ENCODE measurements around the gene PTH2. TPM values are rescaled to one million over a fixed set of nuclear protein-coding genes. Genes with fewer than 3 reads are reported as not detected.

PTH2 gene
- total RNA-seq, 1 experiment from 2014 or later, result not detected

DNA sequence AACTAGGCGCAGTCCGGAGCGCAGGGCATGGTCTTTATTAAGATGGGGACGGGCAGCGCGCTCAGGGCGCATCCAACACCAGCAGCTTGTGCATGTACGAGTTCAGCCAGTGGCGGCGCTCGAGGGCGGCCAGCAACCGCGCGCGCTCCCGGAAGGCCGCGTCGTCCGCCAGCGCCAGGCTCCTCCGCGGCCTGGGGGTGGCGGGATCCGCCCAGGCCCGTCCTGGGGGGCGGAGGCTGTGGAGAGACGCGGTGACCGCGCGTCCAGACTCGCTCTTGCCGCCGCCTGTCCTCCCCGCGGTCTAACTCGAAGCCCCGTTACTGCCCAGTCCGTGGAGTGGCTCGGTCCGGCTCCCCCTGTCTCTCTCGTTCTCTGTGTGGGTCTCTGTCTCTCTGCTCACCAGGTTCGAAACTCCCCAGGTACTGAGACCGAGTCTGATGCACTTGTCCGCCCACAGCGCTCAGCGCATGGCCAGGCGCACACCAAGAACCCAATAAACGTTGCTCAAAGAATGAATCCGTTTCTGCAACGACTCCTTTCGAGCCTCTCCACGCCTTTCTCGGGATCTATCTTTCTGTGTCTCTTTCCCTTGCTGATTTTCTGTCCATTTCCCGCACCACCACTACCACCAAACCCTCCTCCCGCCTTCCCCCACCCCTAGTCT, 702 bp downstream of the PTH2 start:
- intact Hi-C loops (cut with micrococcal nuclease; ENCODE audit: unreplicated experiment), result no loop called here
- TF ChIP-seq EZH2 (IDR thresholded peaks at IDR 0.05; ENCODE audit: low read depth) (no peak), CTCF (conservative IDR thresholded peaks at IDR 0.05) (no peak)
- Histone ChIP-seq H3K9me3 (ENCODE audit: insufficient read depth, low read depth) (no peaks in the 10 kb centered on the region), H3K4me3 (no peak overlapping the region), H3K4me2 (no peak overlapping the region), H3K4me1 (replicated peaks; ENCODE audit: insufficient read depth) (no peaks in the 10 kb centered on the region), H2AFZ (no peak overlapping the region), H3K27ac (no peak overlapping the region), H3K27me3 (ENCODE audit: insufficient read depth, low read depth) (peaks cover 98% of the 10 kb centered on the region), H3K79me2 (ENCODE audit: low read depth) (no peaks in the 10 kb centered on the region), H3K36me3 (ENCODE audit: low read depth) (no peaks in the 10 kb centered on the region), H3F3A (ENCODE audit: insufficient read depth, low read depth) (no peaks in the 10 kb centered on the region), H3K9me2 (ENCODE audit: insufficient read depth) (no peaks in the 10 kb centered on the region), H4K20me1 (ENCODE audit: insufficient read depth) (no peaks in the 10 kb centered on the region)
- no peak for DNase-seq
- ChIA-PET CTCF (no interaction called here), POLR2A (ENCODE audit: unreplicated experiment) (no interaction called here)
- BruUV-seq (replicated peaks), result no TSS peak

GRCh38 chr19:49421878-49422202, 1.4 kb downstream of the PTH2 start:
- intact Hi-C loops (cut with micrococcal nuclease; ENCODE audit: unreplicated experiment), result no loop called here
- no peak overlapping the region for H3K4me2 ChIP-seq
- H3K36me3 ChIP-seq (ENCODE audit: low read depth), result no peaks in the 10 kb centered on the region
- no peaks in the 10 kb centered on the region for H3K4me1 ChIP-seq (replicated peaks; ENCODE audit: insufficient read depth)
- no peaks in the 10 kb centered on the region for H3K9me3 ChIP-seq (ENCODE audit: insufficient read depth, low read depth)
- H3K79me2 ChIP-seq (ENCODE audit: low read depth), result no peaks in the 10 kb centered on the region
- no TSS peak for BruUV-seq (replicated peaks)
- no peak overlapping the region for H3K27ac ChIP-seq
- DNase-seq, result no peak
- no peak for TF ChIP-seq CTCF (conservative IDR thresholded peaks at IDR 0.05)
- no peak for TF ChIP-seq EZH2 (IDR thresholded peaks at IDR 0.05; ENCODE audit: low read depth)
- no peak overlapping the region for H3K4me3 ChIP-seq
- no peaks in the 10 kb centered on the region for H3K9me2 ChIP-seq (ENCODE audit: insufficient read depth)
- no peaks in the 10 kb centered on the region for H3F3A ChIP-seq (ENCODE audit: insufficient read depth, low read depth)
- peaks cover 98% of the 10 kb centered on the region for H3K27me3 ChIP-seq (ENCODE audit: insufficient read depth, low read depth)
- no peak overlapping the region for H2AFZ ChIP-seq
- ChIA-PET CTCF (no interaction called here), POLR2A (ENCODE audit: unreplicated experiment) (no interaction called here)
- no peaks in the 10 kb centered on the region for H4K20me1 ChIP-seq (ENCODE audit: insufficient read depth)

DNA sequence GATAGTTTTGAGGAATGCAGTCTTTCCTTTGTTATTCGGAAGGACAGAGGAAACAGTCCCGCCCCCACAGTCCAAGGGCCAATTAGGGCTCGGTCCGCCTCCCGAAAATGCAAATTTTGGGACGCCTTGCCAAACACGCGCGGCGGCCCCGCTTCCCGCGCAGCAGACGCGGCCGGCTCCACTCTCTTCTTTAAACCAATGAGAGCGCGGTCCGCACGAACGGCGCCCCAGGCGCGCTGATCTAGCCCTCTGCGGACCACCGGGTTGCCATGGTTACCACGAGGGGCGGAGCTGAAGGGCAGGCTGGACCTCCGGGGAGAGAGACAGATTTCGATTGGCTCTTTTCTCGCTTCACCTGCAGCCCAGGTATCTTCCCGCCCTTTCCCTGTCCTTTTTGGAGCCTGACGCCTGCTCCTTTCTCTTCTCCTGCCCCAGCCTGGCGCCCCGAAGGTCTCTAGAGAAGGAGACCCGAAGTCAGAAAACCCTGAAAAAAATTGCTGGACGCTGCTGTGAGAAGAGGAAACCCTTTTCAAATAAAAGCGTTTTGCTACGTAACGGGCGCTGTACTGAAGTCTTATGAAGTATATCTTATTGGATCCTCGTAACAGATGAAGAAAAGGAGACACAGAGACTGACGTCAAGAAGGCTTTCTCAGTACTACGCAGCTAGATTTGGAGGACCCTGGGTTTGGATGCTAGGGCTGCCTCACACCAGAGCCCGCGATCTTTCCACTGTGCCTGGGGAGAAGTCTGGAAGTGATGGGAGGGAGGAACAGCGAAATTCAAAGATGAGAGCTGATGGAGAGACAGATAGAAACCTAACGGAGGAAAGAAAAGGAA, 2.0 kb downstream of the PTH2 start:
- H3K9me3 ChIP-seq (ENCODE audit: insufficient read depth, low read depth), result no peaks in the 10 kb centered on the region
- ChIA-PET POLR2A (ENCODE audit: unreplicated experiment) (interaction anchor here (0.7 kb wide), 1 partner anchor 245 kb away, joined by 4 read pairs; no protein-coding TSS in a partner anchor), CTCF (no interaction called here)
- DNase-seq, result peak in 1 of 2 experiments; percentile 58
- H2AFZ ChIP-seq, result no peak overlapping the region
- H3K27ac ChIP-seq, result no peak overlapping the region
- H4K20me1 ChIP-seq (ENCODE audit: insufficient read depth), result no peaks in the 10 kb centered on the region
- peaks cover 98% of the 10 kb centered on the region for H3K27me3 ChIP-seq (ENCODE audit: insufficient read depth, low read depth)
- intact Hi-C loops (cut with micrococcal nuclease; ENCODE audit: unreplicated experiment), result no loop called here
- no peaks in the 10 kb centered on the region for H3F3A ChIP-seq (ENCODE audit: insufficient read depth, low read depth)
- no peaks in the 10 kb centered on the region for H3K79me2 ChIP-seq (ENCODE audit: low read depth)
- no peak overlapping the region for H3K4me2 ChIP-seq
- H3K9me2 ChIP-seq (ENCODE audit: insufficient read depth), result no peaks in the 10 kb centered on the region
- no peaks in the 10 kb centered on the region for H3K4me1 ChIP-seq (replicated peaks; ENCODE audit: insufficient read depth)
- no peaks in the 10 kb centered on the region for H3K36me3 ChIP-seq (ENCODE audit: low read depth)
- TF ChIP-seq CTCF (conservative IDR thresholded peaks at IDR 0.05) (no peak), EZH2 (IDR thresholded peaks at IDR 0.05; ENCODE audit: low read depth) (no peak)
- no peak overlapping the region for H3K4me3 ChIP-seq
- no TSS peak for BruUV-seq (replicated peaks)
